ENCODE measurements around the gene DAP3.

DNA sequence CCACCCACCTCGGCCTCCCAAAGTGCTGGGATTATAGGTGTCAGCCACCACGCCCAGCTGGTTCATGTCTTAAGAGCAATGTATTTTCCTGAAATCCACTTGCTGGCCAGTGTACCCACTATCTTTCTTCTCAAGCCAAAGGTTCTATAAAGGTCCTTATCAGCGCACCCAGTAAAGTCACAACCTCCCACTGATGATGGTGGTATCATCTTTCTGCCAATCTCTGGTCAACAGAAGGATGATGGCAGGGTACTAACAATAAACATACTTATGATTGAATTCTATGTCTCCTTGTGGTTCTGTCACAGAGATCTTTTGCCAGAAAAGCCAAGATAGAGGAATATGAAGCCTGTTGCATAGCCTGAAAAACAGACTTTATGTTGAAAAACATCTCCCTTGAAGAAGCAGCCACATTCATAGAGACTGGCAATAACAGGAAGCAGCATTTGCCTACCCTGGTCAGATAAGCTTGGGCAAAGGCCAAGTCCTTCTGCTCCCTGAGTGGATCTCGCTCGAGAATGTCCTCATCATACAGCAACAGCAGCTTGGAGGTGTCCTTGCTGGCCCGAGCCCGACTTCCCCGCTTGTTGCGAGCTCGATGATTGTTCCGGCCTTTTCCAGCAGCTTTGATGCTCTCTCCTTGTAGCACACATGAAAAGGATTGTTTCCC lies 73.0 kb downstream of the DAP3 start:
- TF ChIP-seq POLR2A (IDR thresholded peaks at IDR 0.05; ENCODE audit: low read length): no peak
- no peak for TF ChIP-seq GATA1 (IDR thresholded peaks at IDR 0.05; ENCODE audit: low read depth, low read length)

Data from erythroblast (primary cell).